COLO668 (cell line): ENCODE data around the gene FOXA3.
A peak's percentile ranks its signal among the peaks of the same experiment; 100 is the strongest.

Experiments
- DNase-seq: peaks from one replicate; lab custom pipeline; 2025; ENCODE audit not compliant: unreplicated experiment; lab: John Stamatoyannopoulos, UW

Gene FOXA3

DNA sequence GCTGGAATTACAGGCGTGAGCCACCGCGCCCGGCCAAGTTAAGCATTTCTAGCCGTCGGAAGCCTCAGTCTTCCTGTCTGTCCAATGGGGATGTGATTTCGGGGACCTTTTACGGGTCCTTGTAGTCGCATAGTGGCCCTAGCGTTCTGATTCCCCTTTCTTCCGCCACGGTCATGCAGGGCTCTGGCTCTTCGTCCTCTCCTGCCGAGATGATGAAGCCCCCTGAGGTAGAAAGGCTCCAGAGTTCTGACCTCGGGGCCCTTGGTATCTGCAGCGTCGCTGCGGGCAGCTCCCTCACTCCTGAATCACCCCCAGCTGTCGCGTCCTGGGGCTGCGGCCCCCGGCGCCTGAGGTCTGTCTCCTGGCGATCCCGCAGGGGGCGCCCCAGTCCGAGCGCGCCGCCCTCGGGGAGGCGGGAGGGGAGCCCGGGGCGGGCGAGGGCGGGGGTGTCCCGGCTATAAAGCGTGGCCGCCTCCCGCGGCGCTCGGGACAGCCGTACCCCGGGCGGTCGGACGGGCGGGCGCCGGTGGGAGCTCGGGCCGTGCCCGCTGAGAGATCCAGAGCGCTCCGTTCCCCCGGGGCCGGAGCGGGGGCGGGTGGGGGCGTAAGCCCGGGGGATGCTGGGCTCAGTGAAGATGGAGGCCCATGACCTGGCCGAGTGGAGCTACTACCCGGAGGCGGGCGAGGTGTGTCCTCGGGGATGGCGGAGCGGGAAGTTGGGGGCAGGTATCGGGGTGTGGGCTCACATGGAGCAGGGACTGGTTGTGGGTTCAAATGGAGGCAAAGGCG, at the start of gene FOXA3:
FOXA3 (plus strand) TSS at position 487 of the 789 bp plus-strand sequence; CDS start at position 618, 131 bp downstream.
- peak; percentile 89 for DNase-seq

DNA sequence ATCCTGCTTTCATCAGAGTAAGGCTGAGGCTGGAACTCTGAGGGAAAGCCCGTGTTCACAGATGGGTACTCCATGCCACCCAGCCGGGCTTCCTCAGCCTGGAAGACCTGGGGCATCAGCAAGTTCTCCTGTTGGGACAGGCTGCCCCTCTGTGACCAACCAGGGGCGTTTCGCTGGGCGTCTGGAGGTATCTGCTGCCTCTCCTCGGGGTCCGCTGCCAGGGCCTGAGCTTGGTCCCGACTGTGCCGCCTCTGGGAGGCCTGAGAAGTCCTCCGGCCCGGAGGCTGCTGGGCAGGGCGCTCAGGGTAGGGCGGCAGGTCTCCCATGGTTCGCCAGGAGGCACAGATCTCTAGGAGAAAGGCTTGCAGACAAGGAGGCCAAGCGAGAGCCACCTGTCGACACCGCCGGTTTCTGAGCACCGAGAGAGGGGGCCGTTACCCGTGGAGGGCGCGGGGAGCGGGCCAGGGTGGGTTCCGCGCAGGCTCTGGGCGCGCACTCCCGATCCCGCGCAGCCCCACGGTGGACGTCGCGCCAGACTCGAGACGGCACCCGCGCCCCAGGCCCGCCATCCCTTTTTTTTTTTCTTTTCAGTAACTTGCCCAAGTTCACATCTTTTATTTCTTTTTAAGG, 49.2 kb upstream of the FOXA3 start, which contains the start of gene RSPH6A:
RSPH6A (minus strand) TSS at position 458 of the 630 bp plus-strand sequence; CDS start at position 326, 132 bp downstream.
- DNase-seq = no peak

DNA sequence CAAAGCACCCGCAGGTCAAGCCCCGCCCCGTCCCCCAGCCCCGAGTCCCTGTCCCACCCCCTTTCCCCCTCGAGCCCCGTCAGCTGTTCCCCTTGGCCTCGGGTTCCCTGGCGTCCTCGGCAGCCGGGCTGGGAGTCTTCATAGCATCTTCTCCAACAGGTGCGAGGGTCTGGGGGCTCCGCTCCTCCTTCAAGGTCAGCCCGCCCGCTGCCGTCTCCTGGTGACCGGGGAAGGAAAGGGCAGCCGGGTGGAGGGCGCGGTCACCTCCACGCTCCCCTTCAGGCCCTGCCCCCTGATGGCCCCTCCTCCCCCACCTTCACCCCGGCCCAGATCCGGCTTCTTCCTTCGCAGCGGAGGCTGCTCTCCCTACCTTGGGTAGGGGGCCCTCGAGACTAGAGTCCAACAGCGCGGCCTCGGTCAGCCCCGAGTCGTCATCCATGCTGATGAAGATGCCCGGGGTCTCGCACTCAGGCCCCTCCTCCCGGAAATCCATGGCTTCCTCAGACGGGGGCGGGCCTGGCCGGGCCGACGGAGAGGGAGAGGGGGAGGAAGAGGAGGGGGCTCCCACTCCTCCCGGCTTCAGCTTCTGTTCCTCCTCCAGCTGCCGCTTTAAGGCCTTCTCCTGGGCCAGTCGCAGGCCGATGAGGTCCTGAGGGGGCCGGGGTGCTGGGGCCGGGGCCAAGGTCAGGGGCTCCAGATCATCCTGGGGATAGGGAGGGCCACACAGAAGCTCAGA, 48.5 kb upstream of the FOXA3 start:
- DNase-seq = no peak

DNA sequence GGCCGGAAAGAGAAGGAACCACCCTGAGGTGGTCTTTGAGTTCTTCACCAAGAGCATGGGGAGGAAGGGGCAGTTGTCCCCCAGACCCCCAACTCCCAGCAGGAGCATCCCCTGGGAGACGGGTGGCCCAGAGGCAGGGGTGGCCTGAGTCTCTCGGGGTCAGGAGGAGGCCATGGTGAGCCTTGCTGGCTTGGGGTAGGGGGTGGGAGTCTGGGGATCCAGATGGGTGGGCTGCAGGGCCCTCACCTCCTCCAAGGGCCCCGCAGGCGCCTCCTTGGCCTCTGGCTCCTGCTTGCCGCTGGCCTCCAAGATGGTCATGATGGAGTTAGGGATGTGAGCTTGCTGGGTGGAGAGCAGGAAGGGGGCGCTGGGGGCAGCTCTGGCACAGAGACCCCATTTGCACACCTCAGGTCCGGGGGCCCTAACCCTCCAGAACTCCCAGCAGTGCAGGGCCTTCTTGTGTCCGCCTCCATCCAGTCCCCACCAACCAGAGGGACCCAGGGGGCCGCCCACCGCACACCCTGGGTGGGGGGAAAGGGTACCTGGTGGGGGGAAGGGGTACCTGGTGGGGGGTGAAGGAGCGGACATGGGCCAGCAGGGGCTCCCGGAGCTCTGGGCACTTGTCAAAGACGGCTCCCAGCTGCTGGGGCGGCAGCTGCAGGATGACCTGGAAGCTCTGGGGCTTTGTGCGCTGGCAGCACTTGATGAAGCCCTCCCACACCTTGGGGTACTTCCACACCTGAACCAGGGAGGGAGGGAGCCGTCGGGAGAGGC, 47.7 kb upstream of the FOXA3 start:
- peak; percentile 18 for DNase-seq

- peak; percentile 93 for DNase-seq
These were observed 47.0 kb upstream of the FOXA3 start for GRCh38 chr19:45817010-45817724.

- peak; percentile 54 for DNase-seq
These were observed 46.3 kb upstream of the FOXA3 start for GRCh38 chr19:45817725-45818301.

DNA sequence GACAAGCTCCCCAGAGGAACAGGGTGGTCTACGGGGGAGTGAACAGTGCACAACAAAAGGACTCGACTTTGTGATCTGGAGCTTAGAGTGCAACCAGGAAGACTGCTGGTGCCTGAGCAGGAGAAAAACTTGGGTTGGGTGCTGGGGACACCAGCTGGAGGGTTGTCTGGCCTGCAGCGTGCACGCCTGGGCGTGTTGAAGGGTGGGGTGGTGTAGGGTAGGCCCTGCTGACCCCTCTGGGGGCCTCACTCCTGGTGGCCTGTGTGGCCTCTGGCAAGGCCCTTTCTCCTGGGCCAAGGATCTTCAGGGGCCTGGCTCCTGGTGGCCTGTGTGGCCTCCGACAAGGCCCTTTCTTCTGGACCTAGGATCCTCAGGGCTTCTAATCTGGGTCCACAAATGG, 44.4 kb upstream of the FOXA3 start:
- DNase-seq = no peak

GRCh38 chr19:45820413-45821102, 43.6 kb upstream of the FOXA3 start:
- DNase-seq = no peak

DNA sequence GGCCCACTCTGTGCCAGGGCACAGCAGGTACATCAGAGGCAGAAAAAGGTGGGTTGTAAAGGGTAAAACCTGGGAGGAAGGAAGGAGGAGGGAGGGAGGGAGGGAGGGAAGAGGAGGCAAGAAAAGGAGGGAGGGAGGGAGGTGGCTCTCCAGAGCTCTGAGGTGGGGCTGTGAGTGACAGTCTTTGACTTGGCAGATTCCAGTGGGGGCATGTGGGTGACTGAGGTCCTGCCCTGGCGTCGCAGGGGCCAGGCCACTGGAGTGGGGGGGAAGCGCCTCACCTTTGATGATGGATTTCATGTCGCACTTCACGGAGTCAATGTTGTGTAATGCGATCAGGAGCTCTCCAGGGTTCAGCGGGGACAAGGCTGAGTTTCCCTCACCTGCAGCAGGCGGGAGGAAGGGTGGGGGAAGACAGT, 43.0 kb upstream of the FOXA3 start:
- no peak for DNase-seq

DNA sequence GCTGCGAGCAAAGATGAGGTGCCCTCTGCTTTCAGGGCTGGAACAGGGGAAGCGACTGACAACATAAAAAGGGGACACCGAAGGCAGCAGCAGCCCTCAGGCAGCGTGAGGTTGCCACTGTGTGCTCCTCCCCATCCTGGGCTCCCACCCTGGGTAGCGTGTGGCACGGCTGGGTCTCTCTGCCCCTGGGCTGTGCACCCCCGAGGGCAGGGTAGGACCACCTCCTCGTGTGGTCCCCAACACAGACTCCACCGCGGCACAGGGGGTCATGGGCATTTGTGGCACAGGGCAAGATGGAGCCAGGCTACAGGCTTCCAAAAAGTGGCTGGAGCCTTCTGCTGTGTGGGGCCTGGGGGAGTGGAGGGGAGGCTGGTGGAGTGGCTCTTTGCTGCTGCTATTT, 42.6 kb upstream of the FOXA3 start:
- DNase-seq = no peak

- DNase-seq = no peak
These were observed 41.4 kb upstream of the FOXA3 start for GRCh38 chr19:45822716-45823115.

- DNase-seq = no peak
These were observed 40.9 kb upstream of the FOXA3 start for GRCh38 chr19:45823182-45823581.

- peak; percentile 79 for DNase-seq
These were observed 40.1 kb upstream of the FOXA3 start for GRCh38 chr19:45824041-45824471.

DNA sequence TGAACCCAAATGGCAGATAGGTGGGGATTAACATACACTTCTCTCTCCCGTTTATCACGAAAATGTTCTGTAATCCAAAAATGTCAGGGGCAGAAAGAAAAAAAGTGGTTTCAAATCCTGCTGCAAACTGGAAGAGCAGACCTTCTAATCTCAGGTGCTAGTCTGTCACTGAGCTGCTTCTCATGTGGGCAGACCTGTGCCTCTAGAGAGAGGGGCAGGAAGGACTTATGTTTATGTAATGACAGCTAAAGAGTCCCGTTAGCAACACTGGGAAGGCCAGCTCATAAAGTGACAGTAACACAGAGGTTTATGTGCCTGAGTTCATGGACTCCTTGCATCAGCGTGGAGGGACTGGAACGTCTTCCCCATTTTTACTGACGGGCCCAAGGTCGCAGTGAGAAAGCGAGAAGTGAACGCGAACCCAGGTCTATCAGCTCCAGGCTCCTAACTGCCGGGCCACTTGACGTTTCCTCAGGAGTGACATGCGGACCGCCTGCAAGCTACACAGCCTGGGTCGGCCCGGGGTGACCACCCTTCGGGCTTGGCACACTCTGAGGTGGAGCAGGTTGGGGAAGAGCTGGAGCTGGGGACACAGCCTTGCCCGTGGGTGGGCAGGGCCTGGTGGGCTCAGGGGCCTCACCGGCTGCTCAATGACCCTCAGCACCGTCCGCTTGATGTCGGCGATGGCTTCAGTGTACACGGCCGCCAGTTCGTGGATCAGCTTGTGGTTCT, 39.4 kb upstream of the FOXA3 start:
- DNase-seq = no peak

DNA sequence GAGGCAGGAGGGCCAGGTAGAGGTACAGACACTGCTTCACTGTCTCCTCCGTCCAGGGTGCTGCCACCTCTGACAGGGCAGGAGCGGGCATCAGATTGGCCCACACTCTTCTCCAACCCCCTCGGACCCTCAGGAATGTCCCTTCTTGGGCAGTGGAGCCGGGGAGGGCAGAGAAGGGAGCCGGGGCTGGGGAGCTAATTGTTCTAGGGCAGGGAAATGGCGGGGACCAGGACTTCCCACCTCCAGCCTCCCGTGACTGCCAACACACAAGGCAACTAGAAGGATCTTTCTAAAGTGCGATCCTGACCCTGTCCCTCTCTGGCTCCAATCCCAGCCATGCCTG, 38.9 kb upstream of the FOXA3 start:
- DNase-seq = no peak

DNA sequence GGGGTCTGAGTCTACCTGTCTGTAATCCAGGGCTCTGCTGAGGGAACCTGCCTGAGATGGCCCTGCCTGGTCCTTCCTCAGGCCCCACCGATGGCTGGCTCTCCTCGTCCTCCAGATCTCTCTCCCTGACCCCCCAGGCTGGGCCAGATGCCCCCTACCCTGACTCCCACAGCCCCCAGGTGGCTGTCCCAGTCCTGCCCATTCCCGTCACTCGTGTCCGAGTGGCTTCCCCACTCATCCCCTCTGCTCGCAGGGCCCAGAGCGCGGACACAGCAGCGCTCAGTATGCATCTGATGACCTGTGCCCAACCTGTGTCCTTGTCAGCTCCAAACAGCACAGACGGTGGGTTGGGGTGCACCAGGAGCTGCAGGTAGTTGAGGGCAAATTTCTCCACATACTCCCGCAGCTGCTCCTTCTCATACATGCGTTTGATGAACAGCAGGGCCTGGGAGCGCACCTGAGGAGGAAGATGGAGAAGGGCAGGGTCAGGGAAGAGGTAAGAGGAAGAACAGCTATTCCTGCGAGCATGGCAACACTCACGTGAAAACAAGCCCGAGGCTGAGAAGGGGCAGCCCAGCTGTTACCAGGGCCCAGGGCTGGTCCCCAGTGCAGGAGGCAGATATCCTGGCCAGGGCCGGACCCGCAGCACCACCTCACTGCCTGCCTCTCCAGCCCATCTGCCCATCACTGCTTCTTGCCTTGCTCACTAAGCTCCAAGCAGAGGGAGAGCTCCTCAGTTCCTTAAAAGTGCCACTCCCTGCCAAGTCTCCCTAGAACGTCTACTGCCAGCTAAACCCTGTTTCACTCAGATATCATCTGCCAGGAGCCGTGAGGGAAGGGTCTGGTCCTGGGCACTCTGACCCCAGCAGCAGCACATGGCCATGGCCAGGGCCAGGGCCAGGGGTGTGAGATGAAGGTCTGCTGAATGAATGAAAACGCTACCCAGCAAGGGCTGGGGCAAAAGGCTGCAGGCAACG, 37.9 kb upstream of the FOXA3 start:
- no peak for DNase-seq

GRCh38 chr19:45826934-45827333, 37.2 kb upstream of the FOXA3 start:
- no peak for DNase-seq
